Measurements from ENCODE around the gene HACD3.

DNA sequence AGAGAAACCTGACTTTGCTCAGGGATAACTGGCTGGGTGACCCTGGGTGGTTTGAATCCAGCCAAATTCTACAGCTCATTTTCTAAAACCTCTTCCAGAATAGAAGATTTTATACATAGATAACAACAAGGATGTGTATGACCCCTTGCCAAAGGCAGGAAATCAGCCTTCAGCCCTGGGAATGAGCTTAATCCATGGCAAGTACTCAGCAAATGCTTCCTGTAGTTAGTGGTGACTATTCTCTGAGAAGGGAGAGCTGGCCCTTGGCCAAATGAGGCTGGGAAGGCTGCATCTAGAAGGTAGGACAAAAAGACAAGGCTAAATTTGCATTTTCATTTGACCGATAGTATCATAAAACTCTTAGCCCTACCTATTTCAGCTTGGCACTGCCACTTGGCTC, 4.6 kb upstream of the HACD3 start:
- TF ChIP-seq, protein P1, sequence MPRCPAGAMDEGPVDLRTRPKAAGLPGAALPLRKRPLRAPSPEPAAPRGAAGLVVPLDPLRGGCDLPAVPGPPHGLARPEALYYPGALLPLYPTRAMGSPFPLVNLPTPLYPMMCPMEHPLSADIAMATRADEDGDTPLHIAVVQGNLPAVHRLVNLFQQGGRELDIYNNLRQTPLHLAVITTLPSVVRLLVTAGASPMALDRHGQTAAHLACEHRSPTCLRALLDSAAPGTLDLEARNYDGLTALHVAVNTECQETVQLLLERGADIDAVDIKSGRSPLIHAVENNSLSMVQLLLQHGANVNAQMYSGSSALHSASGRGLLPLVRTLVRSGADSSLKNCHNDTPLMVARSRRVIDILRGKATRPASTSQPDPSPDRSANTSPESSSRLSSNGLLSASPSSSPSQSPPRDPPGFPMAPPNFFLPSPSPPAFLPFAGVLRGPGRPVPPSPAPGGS (IDR thresholded peaks at IDR 0.05): no peak
- TF ChIP-seq, protein P2, sequence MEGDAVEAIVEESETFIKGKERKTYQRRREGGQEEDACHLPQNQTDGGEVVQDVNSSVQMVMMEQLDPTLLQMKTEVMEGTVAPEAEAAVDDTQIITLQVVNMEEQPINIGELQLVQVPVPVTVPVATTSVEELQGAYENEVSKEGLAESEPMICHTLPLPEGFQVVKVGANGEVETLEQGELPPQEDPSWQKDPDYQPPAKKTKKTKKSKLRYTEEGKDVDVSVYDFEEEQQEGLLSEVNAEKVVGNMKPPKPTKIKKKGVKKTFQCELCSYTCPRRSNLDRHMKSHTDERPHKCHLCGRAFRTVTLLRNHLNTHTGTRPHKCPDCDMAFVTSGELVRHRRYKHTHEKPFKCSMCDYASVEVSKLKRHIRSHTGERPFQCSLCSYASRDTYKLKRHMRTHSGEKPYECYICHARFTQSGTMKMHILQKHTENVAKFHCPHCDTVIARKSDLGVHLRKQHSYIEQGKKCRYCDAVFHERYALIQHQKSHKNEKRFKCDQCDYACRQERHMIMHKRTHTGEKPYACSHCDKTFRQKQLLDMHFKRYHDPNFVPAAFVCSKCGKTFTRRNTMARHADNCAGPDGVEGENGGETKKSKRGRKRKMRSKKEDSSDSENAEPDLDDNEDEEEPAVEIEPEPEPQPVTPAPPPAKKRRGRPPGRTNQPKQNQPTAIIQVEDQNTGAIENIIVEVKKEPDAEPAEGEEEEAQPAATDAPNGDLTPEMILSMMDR (IDR thresholded peaks at IDR 0.05): no peak
- no peak for TF ChIP-seq BHLHE40 (IDR thresholded peaks at IDR 0.05; ENCODE audit: low read depth, low read length)
- no peak for TF ChIP-seq KDM5A (IDR thresholded peaks at IDR 0.05)
- TF ChIP-seq SMC3 (IDR thresholded peaks at IDR 0.05): no peak
